Measurements from ENCODE around the gene SLC13A5.

The SLC13A5 gene

DNA sequence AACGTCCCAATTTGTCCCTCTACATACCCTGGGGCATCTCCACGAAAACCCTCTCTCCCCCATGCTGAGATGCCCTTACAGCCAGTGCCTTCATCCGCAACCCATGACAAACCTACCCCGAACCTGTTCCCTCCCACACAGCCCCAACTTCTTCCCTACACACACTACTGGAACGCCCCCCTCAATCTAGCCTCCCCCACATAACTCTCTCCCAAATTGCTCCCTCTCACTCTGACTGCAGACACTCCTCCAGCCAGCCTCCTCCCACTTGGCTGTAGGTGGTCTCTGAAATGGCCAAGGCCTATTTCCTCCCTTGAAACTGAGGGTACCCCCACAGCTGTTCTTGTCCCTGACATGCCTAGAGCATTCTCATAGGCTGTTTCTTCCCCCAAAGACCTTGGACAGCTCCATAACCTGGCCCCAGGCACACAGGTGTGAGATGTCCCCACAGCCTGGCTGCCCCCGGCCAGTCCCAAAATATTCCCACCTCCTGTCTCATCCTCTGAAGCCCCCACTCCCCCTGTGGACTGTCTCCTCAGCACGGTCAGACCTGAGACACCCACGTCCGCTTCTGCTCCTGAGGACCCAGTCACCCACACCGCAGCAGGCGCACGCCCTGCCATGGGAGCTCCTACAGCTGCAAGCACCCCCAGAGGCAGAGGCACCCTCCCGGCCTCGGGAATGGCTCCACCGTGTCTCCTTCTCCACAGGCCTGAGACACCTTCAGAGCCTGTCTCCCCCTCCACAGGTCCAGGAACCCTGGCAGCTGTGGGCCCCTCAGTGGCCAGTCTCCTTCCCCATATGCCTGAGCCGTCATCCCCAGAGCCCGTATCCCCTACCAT lies 76.3 kb downstream of the SLC13A5 start:
- DNase-seq, result no peak

DNA sequence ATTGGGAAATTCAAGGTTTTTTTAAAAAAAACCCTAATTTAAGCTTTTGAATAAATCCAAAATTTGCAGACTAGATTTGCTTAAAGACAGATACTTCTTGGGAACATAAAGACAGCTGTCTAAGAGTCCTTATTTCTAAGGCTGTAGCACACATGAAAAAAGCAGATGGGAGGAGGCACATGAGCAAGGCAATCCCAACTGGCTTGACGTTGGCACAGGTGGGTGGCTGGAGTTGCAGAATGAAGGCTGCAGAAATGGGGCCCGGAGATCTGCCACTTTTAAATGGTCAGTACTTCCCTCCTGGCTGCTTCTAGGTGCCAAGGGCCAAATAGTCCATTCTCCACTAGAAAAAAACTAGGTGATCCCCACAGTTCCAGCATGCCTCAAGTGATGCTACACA lies 77.1 kb downstream of the SLC13A5 start:
- no peak for DNase-seq
